Muscle layer of colon (tissue), 2 donors: ENCODE data around the gene PEX7.

Experiments used
- H3K27ac ChIP-seq: one replicate; pipeline ENCODE4 v1.7.0; 2013; ENCODE audit warnings: low read depth, mild to moderate bottlenecking, low read length, moderate library complexity
- H3K27me3 ChIP-seq, 2 donors: one replicate each; pipeline ENCODE4 v1.7.0; 2013; ENCODE audit warnings: low read length in 2 of 2, mild to moderate bottlenecking in 2 of 2; ENCODE audit not compliant: insufficient read depth in 2 of 2, control insufficient read depth in 1 of 2
- H3K36me3 ChIP-seq: one replicate; pipeline ENCODE4 v1.7.0; 2013; ENCODE audit warnings: mild to moderate bottlenecking, low read length; ENCODE audit not compliant: insufficient read depth
- H3K4me1 ChIP-seq: one replicate; pipeline ENCODE4 v1.7.0; 2013; ENCODE audit warnings: mild to moderate bottlenecking, low read length; ENCODE audit not compliant: insufficient read depth
- H3K4me3 ChIP-seq, 2 donors: one replicate each; pipeline ENCODE4 v1.7.0; 2013; ENCODE audit warnings: low read length in 2 of 2, low read depth in 1 of 2, mild to moderate bottlenecking in 1 of 2, moderate library complexity in 1 of 2
- H3K9ac ChIP-seq: one replicate; pipeline ENCODE4 v1.7.0; 2013; ENCODE audit warnings: low read length
- H3K9me3 ChIP-seq: one replicate; pipeline ENCODE4 v1.7.0; 2013; ENCODE audit warnings: mild to moderate bottlenecking, low read length
- donor health status: abdominal sarcoma.
- donor health status: Adenocarcinoma of cecum.

PEX7 gene

DNA sequence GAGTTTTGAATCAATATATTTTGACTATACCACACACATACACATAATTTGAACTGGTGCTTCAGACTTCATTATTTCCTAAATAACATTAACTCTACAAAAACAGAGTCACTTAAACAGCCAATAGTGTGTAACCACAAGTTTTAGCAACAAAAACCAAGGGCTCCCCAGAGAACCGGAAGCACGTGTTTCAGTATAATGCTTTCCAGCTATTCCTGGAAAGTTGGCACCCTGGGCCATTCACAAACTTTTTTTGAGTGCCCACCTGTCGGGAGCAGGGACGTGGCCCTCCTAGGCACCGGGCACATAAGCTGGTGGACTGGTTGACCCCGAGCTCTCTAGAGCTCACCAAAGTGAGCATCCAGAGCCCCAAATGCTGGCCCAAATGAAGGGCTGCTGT, 97.8 kb downstream of the PEX7 start:
- Histone ChIP-seq H3K27ac (no peak overlapping the region), H3K4me3 (peak overlapping the region in 1 of 2 donors; percentile 36), H3K4me1 (peaks cover 11% of the 10 kb centered on the region), H3K9ac (no peak overlapping the region), H3K9me3 (no peaks in the 10 kb centered on the region), H3K36me3 (no peaks in the 10 kb centered on the region), H3K27me3 (peaks cover 19 to 53% of the 10 kb centered on the region in 2 donors)

DNA sequence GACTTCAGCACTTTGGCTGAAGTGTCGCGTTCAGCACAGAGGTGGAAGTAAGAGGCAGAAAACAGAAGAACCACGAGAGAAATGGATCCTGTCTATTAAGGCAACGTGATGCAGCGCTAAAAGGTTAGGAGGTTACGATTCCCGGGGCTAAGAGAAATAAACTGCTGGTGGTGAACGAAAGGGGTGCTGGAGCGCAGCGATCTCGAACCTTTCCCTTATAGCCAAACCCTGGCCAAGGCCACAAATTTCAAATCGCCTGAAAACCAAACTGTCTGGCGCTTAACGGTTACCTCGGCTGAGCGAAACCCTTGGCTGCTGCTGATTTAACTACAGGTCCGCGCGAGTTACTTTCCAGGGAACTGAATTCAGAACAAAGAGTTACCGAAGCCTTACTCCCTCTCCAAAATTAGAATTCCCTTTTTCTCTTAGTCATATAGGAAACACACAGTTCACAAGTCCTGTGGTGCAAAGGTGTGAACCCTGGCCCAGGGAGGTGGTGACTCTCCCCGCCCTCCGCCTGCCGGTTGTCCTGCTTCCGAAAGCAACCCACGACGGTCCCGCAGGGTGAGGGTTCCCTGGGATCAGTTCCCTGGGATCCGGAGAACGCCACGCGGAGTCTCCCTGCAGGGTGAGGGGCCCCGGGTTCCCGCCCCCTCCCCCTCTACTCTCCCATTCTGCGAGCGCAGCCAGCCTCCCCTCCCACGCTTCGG, 98.4 kb downstream of the PEX7 start:
- peaks cover 19 to 53% of the 10 kb centered on the region in 2 donors for H3K27me3 ChIP-seq
- peaks cover 11% of the 10 kb centered on the region for H3K4me1 ChIP-seq
- no peak overlapping the region for H3K27ac ChIP-seq
- no peaks in the 10 kb centered on the region for H3K9me3 ChIP-seq
- H3K36me3 ChIP-seq, result no peaks in the 10 kb centered on the region
- no peak overlapping the region for H3K9ac ChIP-seq
- H3K4me3 ChIP-seq, result peak overlapping the region; percentile 36 to 71

DNA sequence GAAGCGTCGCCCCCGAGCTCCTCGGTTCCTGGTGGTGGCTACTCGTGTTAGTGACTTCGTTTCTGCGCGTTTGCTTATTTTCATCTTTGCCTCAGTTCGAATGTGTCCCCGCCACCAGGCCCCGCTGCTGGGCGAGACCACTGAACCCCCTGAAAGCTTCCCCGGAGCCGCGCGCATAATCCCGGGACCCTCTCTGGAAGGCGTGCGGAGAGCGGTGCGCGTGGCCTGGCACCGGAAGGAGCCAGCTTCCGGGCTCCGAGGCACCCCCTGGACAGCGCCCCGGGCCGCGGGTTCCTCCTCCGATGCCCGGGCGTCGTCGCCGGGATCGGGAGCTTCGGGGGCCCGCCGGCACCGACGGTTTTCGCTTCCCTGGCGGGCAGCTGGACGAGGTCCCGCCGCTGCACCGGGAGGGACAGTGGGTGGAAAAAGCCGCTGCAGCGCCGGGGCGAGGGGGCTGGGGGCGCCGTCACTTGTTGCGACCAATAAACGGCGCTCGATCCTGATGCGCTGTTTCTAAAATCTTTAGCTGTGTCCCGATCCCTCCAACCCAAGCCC, 99.1 kb downstream of the PEX7 start:
- no peaks in the 10 kb centered on the region for H3K9me3 ChIP-seq
- no peaks in the 10 kb centered on the region for H3K36me3 ChIP-seq
- H3K4me1 ChIP-seq, result peaks cover 11% of the 10 kb centered on the region
- H3K4me3 ChIP-seq, result peak overlapping the region; percentile 36 to 71
- peaks cover 19 to 53% of the 10 kb centered on the region in 2 donors for H3K27me3 ChIP-seq
- no peak overlapping the region for H3K9ac ChIP-seq
- H3K27ac ChIP-seq, result no peak overlapping the region

DNA sequence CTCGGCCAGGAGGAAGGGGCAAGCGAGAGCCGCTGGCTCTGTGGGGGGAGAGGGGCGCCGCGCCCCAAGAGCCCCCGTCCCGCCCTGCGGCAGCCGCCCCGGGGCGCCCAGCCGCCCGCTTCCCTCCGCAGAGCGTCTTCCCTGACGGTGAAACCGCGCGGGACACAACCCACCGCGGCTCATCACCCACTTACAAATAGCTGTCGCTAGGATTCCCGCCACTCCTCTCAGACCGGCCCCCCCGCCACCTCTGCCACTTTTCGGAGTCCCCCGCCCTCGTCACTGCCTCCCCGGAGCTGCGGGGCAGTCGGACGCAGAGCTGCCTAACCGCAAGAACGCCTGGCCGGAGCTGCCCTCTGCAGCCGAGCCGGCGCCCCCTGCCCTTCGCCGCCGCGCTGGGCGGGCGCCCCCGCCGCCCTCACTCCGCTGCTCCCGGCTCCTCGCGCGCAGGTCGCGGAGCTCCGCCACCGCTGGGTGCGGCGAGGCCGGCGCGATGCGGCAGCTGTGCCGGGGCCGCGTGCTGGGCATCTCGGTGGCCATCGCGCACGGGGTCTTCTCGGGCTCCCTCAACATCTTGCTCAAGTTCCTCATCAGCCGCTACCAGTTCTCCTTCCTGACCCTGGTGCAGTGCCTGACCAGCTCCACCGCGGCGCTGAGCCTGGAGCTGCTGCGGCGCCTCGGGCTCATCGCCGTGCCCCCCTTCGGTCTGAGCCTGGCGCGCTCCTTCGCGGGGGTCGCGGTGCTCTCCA, 99.7 kb downstream of the PEX7 start, which contains the start of gene SLC35D3:
Gene SLC35D3 (plus strand): TSS at position 366 of the 749 bp plus-strand sequence. CDS start 128 bp downstream, at position 494.
- H3K9ac ChIP-seq, result no peak within 1 kb of the TSS
- no peaks in the 10 kb centered on the region for H3K36me3 ChIP-seq
- H3K9me3 ChIP-seq, result no peaks in the 10 kb centered on the region
- H3K27ac ChIP-seq, result no peak within 1 kb of the TSS
- H3K4me1 ChIP-seq, result peaks cover 11% of the 10 kb centered on the region
- peak within 1 kb of the TSS; percentile 36 to 71 for H3K4me3 ChIP-seq
- peaks cover 19 to 53% of the 10 kb centered on the region in 2 donors for H3K27me3 ChIP-seq

DNA sequence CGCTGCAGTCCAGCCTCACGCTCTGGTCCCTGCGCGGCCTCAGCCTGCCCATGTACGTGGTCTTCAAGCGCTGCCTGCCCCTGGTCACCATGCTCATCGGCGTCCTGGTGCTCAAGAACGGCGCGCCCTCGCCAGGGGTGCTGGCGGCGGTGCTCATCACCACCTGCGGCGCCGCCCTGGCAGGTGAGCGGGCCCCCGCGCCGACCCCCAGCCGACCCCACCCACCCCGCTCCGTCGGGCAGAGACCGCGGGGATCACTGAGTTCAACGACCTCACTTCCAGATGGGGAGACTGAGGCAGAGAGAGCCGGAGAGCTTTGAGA, 100.3 kb downstream of the PEX7 start:
- Histone ChIP-seq H3K27ac (no peak overlapping the region), H3K27me3 (peaks cover 19 to 53% of the 10 kb centered on the region in 2 donors), H3K9ac (no peak overlapping the region), H3K4me3 (peak overlapping the region; percentile 36 to 71), H3K9me3 (no peaks in the 10 kb centered on the region), H3K36me3 (no peaks in the 10 kb centered on the region), H3K4me1 (peaks cover 11% of the 10 kb centered on the region)

DNA sequence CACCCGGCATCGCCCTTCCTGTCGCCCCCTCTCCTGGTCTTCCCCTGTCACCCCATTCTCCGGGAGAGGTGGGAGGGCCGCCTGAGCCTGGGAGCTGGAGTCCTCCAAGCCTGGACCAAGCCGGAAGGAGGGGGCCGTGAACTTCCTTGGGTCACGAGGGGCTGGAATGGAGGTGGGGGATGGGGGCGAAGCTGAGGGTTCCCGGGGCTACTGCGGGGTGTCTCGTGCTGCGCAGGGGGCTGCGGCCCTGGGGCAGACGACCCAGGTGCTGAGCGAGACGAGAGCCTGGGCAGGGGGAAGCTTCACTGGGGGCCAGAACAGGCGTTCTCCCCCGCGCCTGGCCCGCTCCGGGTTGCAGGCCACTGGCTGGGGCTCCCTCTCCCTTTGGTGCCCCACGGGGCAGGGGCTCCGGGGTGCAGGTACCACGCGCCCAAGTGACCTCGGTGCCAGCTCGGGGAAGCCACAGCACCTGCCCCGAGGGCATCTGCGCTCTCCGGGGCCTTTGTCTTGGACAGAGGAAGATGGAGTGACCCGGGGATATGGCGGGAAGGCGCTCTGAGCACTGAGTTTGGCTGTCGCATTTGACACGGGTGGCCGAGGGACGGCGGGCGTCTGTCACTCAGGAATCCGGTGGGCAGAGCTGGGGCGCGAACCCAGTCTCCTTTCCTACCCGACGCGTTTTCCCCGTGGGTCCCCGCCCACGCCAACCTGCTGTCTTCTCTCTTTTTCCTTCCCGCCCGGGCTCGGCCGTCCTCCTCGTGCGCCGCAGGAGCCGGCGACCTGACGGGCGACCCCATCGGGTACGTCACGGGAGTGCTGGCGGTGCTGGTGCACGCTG, 100.9 kb downstream of the PEX7 start:
- Histone ChIP-seq H3K9me3 (no peaks in the 10 kb centered on the region), H3K27ac (no peak overlapping the region), H3K9ac (no peak overlapping the region), H3K27me3 (peaks cover 19 to 53% of the 10 kb centered on the region in 2 donors), H3K36me3 (no peaks in the 10 kb centered on the region), H3K4me1 (peaks cover 11% of the 10 kb centered on the region), H3K4me3 (no peak overlapping the region)

DNA sequence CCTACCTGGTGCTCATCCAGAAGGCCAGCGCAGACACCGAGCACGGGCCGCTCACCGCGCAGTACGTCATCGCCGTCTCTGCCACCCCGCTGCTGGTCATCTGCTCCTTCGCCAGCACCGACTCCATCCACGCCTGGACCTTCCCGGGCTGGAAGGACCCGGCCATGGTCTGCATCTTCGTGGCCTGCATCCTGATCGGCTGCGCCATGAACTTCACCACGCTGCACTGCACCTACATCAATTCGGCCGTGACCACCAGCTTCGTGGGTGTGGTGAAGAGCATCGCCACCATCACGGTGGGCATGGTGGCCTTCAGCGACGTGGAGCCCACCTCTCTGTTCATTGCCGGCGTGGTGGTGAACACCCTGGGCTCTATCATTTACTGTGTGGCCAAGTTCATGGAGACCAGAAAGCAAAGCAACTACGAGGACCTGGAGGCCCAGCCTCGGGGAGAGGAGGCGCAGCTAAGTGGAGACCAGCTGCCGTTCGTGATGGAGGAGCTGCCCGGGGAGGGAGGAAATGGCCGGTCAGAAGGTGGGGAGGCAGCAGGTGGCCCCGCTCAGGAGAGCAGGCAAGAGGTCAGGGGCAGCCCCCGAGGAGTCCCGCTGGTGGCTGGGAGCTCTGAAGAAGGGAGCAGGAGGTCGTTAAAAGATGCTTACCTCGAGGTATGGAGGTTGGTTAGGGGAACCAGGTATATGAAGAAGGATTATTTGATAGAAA, 101.7 kb downstream of the PEX7 start:
- H3K27me3 ChIP-seq, result peaks cover 19 to 50% of the 10 kb centered on the region in 2 donors
- H3K4me1 ChIP-seq, result peaks cover 11% of the 10 kb centered on the region
- H3K9me3 ChIP-seq, result no peaks in the 10 kb centered on the region
- no peak overlapping the region for H3K27ac ChIP-seq
- no peak overlapping the region for H3K4me3 ChIP-seq
- no peak overlapping the region for H3K9ac ChIP-seq
- no peaks in the 10 kb centered on the region for H3K36me3 ChIP-seq

DNA sequence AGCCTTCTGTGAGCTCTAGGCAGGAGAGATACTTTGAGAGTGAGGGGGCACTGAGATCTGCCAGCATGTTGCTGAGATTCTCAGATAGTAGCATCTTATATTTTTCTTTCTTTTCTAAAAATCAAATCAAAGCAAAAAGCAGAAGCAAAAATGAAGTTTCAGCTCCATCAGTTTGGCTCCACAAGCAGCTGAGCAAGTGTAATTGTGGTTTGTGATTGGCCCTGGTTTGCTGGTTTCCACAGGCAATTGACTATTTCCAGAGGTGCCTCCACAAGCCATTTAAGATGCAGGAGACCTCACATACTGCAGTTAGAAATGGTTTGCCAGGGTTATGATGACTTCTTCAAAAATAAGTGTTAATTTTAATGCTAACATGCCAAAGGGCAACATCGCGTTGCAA, 104.0 kb downstream of the PEX7 start:
- Histone ChIP-seq H3K9ac (no peak overlapping the region), H3K27ac (no peak overlapping the region), H3K4me3 (no peak overlapping the region), H3K27me3 (peaks cover 0 to 28% of the 10 kb centered on the region in 2 donors), H3K4me1 (no peaks in the 10 kb centered on the region), H3K36me3 (no peaks in the 10 kb centered on the region), H3K9me3 (no peaks in the 10 kb centered on the region)

DNA sequence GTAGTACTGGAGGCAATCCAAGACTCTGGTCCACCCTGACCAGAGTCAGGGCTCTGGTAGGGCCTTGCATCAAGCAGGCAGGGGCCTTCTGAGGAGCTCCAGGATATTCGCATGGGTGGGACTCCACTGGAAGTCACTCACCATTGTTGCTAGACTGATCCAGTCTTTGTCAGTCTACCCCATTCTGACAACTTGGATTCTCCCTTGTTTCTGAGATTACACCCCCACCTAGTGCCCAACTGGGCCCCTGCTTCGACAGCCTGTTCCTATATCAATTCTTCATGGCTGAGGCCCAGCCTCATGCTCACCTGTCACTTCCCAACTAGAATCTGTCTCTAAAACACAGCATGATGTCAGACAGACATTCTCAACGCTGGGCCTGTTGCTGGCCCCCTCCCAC, 104.9 kb downstream of the PEX7 start:
- Histone ChIP-seq H3K27me3 (peaks cover 0 to 20% of the 10 kb centered on the region in 2 donors), H3K4me1 (no peaks in the 10 kb centered on the region), H3K9ac (no peak overlapping the region), H3K4me3 (no peak overlapping the region), H3K9me3 (no peaks in the 10 kb centered on the region), H3K36me3 (no peaks in the 10 kb centered on the region), H3K27ac (no peak overlapping the region)

DNA sequence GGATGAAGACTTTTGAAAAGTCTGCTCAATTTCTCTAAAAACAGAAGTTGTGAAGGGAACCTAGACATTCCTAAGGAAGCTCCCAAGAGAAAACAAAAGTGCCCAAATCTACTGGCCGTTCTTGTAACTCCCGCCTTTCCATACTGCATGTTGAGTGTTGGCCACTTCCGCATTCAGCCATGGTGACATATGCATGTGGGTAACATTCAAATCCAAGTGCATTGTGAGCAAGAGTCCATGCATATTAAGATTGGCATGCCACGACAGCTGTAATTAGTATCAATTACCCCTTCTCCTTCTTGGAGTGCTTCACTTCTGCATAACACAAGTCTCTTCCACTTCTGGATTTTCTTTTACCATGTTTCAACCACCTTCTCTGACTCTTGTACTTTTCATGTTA, 108.1 kb downstream of the PEX7 start:
- H3K9me3 ChIP-seq, result no peaks in the 10 kb centered on the region
- H3K27me3 ChIP-seq, result no peaks in the 10 kb centered on the region
- no peak overlapping the region for H3K4me3 ChIP-seq
- no peaks in the 10 kb centered on the region for H3K36me3 ChIP-seq
- no peak overlapping the region for H3K9ac ChIP-seq
- H3K4me1 ChIP-seq, result no peaks in the 10 kb centered on the region
- no peak overlapping the region for H3K27ac ChIP-seq
